HG02678 (cell line): ENCODE results near the gene CORO2B.

Experiments
- ATAC-seq: cut with Tn5 transposase; IDR thresholded peaks from one replicate; pipeline ENCODE4 v1.9.1; 2021; ENCODE audit warnings: mild to moderate bottlenecking, moderate library complexity; ENCODE audit not compliant: unreplicated experiment

Gene CORO2B, protein sequence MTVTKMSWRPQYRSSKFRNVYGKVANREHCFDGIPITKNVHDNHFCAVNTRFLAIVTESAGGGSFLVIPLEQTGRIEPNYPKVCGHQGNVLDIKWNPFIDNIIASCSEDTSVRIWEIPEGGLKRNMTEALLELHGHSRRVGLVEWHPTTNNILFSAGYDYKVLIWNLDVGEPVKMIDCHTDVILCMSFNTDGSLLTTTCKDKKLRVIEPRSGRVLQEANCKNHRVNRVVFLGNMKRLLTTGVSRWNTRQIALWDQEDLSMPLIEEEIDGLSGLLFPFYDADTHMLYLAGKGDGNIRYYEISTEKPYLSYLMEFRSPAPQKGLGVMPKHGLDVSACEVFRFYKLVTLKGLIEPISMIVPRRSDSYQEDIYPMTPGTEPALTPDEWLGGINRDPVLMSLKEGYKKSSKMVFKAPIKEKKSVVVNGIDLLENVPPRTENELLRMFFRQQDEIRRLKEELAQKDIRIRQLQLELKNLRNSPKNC

DNA sequence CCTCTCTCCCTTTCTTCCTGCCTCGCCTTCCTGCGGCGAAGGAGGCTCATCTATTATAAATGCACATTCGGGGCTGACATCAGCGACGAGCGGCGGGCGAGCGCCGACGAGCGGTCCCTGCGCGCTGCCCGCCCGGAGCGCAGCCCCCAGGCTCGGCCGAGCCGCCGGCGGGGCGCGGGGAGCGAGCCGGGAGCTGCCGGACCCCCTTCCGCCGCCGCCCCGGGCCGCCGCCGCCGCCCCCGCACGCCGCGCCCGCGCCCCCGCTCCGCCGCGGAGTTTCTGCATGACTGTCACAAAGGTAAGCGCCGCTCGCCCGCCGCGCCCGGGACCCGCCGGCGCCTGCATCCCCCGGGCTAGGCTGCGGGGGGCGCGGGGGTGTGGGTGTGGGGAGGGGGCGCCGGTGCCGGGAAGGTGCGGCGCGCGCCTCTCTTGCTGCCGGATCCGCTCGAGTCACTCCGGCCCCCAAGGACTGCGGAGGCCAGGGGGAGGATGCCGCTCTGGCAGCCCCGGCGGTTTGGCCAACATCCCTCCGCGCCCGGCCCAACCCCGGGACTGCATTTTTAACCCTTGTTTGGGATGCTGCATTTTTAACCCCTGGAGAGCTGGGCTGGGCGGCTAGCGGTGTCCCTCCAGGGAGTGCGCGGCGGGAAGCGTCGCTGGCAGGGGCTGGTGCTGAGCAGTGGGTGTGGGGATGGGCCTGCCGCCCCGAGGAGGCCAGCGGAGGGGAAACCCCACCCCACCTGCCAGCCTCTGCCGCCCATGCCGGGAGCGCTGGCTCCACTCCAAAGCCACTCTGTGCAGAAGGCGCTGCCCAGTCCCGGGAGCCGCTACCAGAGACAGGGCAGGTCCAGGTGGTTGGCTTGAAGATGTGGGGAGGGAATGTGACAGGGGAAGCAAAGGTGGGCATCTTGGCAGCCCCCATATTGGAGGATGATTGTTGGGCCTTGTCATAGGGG, at the start of gene CORO2B:
TSS of gene CORO2B (plus strand) at position 14 of the 956 bp plus-strand sequence. CDS start at position 284, 270 bp downstream.
- no peak for ATAC-seq

DNA sequence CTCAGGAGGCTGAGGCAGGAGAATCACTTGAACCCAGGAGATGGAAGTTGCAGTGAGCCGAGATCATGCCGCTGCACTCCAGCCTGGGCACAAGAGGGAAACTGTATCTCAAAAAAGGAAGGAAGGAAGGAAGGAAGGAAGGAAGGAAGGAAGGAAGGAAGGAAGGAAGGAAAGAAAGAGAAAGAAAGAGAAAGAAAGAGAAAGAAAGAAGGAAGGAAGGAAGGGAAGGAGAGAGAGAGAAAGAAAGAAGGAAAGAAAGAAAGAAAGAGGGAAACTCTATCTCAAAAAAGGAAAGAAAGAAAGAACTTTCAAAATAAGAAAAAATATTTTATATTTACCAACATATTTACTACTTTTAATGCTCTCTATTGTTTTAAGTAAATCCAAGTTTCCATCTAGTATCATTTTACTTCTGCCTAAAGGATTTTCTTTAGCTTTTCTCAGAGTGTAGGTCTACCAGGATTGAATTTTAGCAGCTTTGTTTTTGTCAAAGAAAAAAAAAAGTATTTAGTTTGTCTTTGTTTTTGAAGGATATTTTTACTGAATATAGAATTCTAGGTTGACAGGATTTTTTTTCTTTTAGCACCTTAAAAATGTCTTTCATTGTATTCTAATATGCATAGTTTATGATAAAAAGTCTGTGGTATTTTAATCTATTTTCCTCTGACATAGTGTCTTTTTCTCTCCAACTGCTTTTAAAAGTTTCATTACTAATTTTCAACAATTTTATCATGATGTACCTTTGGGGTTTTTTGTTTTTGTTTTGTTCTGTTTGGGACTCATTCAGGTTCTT, 47.2 kb upstream of the CORO2B start:
- no peak for ATAC-seq

GRCh38 chr15:68536331-68537095, 42.3 kb upstream of the CORO2B start:
- ATAC-seq, result no peak

GRCh38 chr15:68537097-68537496, 41.7 kb upstream of the CORO2B start:
- ATAC-seq, result no peak

GRCh38 chr15:68537506-68537905, 41.3 kb upstream of the CORO2B start:
- ATAC-seq, result no peak

DNA sequence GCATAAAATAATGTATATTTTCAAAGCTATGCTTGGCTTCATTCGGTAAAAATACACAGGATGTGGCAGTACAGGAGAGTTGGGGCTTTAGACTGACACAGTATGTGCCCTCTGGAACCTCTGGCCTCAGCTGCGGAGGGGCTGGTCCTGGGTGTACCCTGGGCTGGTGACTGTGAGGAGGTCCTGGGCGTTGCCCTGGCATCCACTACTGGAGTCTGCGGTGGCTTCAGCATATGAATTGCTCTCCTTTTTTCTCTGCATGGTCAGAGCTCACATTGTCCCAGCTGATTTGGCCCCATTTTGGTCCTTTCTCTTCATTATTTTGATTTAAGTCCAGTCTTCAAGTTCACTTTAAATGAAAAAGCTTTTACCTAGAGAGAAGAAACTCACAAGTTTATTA, 40.5 kb upstream of the CORO2B start:
- ATAC-seq, result no peak

GRCh38 chr15:68541743-68542142, 37.0 kb upstream of the CORO2B start:
- no peak for ATAC-seq

GRCh38 chr15:68542348-68542747, 36.4 kb upstream of the CORO2B start:
- no peak for ATAC-seq

GRCh38 chr15:68542771-68543164, 36.0 kb upstream of the CORO2B start:
- ATAC-seq, result no peak

GRCh38 chr15:68543165-68544008, 35.4 kb upstream of the CORO2B start:
- ATAC-seq, result no peak

DNA sequence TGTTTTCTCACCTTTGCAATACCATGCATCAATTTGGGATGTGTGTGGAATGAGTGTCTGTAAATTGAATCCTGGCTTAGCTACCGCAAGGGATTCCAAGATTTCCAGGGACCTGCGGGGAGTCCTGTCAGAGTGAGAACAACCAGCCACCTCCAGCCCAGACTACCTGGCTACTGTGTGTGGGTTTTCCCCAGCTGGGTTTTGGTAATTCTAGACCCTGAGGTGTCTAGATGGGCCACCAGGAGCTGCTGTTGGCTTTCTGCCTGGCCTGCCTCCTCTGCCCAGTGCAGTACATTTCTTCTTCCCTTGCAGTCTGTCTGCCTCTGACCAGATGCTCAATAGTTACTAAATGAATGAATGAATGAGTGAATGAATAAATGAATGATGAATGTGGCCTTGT, 32.5 kb upstream of the CORO2B start:
- no peak for ATAC-seq

DNA sequence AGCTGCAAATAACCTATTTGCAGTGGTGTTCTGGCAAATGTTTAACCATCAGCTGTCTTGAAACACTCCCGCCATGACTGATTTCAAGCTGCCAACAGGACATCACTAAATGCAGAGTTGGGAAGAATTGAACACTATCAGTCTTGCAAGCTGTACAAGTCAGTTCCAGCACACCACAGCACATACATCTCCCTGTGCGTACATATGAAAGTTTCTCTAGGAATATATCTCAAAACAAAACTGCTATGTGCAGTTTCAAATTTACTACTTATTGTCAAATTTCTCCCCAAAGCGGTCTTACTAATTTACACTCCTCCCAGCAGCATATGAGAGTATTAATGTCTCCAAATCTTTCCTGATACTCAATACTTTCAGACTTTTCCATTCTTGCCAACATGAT, 30.4 kb upstream of the CORO2B start:
- ATAC-seq, result no peak

DNA sequence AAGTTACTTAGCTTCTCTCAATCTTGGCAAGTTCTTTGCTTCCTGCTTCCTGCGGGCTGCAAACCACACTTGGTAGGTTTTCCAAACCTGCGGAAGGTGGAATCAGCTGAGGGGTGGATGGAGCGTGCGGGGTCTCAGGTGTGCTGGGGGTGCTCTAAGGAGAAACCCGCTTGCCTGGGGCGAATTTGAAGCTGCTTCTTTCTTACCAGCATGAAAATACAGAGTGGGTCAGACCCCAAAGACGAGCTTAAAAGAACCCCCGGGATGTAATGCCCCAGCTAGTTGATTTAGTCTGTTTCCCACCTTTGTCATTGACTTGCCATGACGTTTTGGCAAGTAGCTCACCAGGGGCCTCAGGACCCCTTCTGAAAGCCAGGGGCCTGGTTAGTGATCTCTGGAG, 28.8 kb upstream of the CORO2B start:
- ATAC-seq, result no peak

DNA sequence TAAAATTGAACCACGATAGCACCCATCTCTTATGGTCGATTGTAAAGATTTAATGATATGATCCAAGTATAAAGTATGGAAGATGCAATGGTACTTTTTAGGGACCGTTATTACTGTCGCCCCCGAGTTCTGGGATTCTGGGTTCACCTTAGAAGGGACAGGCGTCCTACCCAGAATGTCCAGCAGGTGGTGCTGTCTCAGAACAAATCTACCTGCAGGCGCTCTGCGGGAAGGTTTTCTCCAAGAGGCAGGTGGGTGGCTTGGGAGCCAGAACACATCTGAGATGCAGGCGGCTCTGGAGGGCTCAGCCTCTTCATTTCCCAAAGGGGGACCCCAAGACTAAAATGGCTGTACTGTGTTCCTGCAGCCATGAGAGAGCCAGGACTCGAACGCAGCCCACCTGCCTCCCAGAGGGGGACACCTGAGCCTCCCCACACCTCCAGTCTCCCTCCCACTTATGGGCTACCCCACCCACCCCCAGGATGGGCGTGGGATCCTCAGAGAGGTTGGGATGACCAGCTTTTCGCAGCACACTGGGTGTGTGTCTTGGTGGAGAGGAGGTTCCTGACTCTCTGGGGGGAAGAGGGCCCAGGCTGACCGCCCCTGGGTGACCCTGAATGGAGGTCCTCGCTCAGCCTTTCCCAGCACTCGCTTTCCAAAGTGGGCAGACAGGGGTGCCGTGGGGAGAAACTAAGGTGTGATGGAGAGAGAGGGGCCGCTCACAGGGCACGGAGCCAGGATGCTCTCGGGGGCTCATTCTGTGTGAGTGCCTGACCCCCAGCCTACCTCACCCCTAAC, 28.1 kb upstream of the CORO2B start:
- no peak for ATAC-seq

DNA sequence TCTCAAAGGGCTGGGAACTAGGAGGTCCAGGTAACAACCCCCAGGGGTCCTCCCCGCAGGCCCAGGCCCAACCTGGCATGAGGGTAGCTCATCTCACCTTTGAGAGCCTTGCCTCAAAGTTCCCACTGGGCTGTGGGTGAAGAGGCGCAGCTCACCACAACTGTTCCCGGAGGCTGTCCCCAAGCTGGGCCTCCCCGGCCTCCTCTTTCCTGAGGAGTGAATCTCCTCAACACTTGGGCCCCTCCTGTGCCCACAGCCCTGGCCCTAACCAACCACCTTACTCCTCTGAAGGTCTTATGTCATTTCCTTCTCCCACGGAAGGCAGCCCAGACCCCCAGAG, 27.5 kb upstream of the CORO2B start:
- ATAC-seq, result no peak

GRCh38 chr15:68552344-68552743, 26.4 kb upstream of the CORO2B start:
- ATAC-seq, result no peak

- ATAC-seq, result no peak
Observed at GRCh38 chr15:68552773-68553172, 26.0 kb upstream of the CORO2B start.

DNA sequence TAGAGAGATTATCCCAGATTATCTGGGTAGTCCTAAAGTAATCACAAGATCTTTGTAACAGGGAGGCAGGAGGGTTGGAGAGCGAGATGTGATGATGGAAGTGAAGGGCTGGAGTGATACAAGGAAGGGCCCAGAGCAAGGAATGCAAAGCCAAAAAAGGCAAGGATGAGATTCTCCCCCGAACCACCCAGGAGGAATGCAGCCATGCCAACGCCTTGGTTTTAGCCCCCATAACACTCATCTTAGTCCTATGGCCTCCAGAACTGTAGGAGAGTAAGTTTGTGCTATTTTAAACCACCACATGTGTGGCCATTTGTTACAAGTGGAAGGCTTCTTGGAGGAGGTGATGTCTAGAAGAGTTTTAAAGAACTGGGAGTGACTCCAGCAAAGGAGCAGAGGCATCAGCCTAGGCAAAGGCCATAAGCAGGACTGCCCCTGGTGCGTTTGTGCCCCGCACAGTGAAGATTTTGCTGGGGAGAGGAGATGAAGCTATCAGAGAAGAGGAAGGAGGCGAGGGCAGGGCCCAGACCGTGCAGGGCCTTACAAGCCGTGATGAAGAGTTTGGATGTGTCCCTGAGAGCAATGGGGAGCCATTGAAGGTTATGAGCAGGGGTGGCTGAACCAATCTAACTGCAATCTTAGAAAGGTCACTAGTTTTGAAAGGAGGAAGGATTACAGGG, 25.3 kb upstream of the CORO2B start:
- ATAC-seq, result no peak
